ENCODE measurements around the gene ARMC9.

The ARMC9 gene

GRCh38 chr2:231317579-231317978, 119.1 kb downstream of the ARMC9 start:
- DNase-seq (ENCODE audit: low spot score): no peak

GRCh38 chr2:231318436-231318835, 120.0 kb downstream of the ARMC9 start:
- no peak for DNase-seq (ENCODE audit: low spot score)

- DNase-seq (ENCODE audit: low spot score): no peak
Observed at GRCh38 chr2:231318954-231319353, 120.5 kb downstream of the ARMC9 start.

- no peak for DNase-seq (ENCODE audit: low spot score)
Observed at GRCh38 chr2:231319867-231320266, 121.4 kb downstream of the ARMC9 start.

- DNase-seq (ENCODE audit: low spot score): no peak
Observed at GRCh38 chr2:231321021-231321420, 122.6 kb downstream of the ARMC9 start.

GRCh38 chr2:231321556-231322334, 123.3 kb downstream of the ARMC9 start:
- no peak for DNase-seq (ENCODE audit: low spot score)

GRCh38 chr2:231323316-231323715, 124.9 kb downstream of the ARMC9 start:
- no peak for DNase-seq (ENCODE audit: low spot score)

GRCh38 chr2:231325826-231326225, 127.4 kb downstream of the ARMC9 start:
- DNase-seq (ENCODE audit: low spot score): no peak

GRCh38 chr2:231326404-231326803, 128.0 kb downstream of the ARMC9 start:
- DNase-seq (ENCODE audit: low spot score): no peak

- no peak for DNase-seq (ENCODE audit: low spot score)
Observed at GRCh38 chr2:231330311-231330710, 131.9 kb downstream of the ARMC9 start.

- no peak for DNase-seq (ENCODE audit: low spot score)
Observed at GRCh38 chr2:231331533-231331932, 133.1 kb downstream of the ARMC9 start.

- no peak for DNase-seq (ENCODE audit: low spot score)
Observed at GRCh38 chr2:231332388-231332787, 134.0 kb downstream of the ARMC9 start.

GRCh38 chr2:231332872-231333500, 134.6 kb downstream of the ARMC9 start:
- DNase-seq (ENCODE audit: low spot score): no peak

GRCh38 chr2:231334179-231334930, 135.9 kb downstream of the ARMC9 start:
- DNase-seq (ENCODE audit: low spot score): no peak

GRCh38 chr2:231334981-231335380, 136.6 kb downstream of the ARMC9 start:
- DNase-seq (ENCODE audit: low spot score): no peak

- DNase-seq (ENCODE audit: low spot score): no peak
Observed at GRCh38 chr2:231335591-231335990, 137.2 kb downstream of the ARMC9 start.

GRCh38 chr2:231336236-231336635, 137.8 kb downstream of the ARMC9 start:
- no peak for DNase-seq (ENCODE audit: low spot score)

- DNase-seq (ENCODE audit: low spot score): no peak
Observed at GRCh38 chr2:231336700-231337099, 138.3 kb downstream of the ARMC9 start.

- DNase-seq (ENCODE audit: low spot score): no peak
Observed at GRCh38 chr2:231337807-231338759, 139.7 kb downstream of the ARMC9 start.

- DNase-seq (ENCODE audit: low spot score): no peak
Observed at GRCh38 chr2:231339316-231339715, 140.9 kb downstream of the ARMC9 start.

- DNase-seq (ENCODE audit: low spot score): no peak
Observed at GRCh38 chr2:231341100-231341499, 142.7 kb downstream of the ARMC9 start.

Data from D341Med (cell line).